IPS-NIHi11 (cell line): ENCODE measurements around the gene MEAK7.

Source experiments
- DNase-seq: peaks from one replicate; pipeline ENCODE4 v3.0.0; 2012; ENCODE audit warnings: mixed read lengths, low spot score

MEAK7 gene

DNA sequence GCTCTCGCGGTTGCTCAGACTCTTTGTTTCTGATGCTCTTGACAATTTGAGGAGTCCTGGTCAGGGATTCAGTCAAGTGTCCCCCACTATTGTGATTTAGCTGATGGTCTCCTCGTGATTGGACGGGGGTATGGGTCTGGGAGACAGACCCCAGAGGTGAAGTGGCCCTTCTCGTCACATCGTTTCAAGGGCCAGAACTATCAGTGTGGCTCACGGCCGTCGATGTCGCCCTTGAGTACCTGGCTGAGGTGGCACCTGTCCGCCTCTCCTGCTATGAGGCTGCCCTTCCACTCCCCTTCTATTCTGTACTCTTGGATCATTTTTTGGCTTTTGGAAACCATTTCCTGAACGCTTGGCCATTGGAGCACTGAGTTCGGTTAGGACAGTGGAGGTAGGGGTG is 7.4 kb upstream of the MEAK7 start:
- DNase-seq, result no peak

DNA sequence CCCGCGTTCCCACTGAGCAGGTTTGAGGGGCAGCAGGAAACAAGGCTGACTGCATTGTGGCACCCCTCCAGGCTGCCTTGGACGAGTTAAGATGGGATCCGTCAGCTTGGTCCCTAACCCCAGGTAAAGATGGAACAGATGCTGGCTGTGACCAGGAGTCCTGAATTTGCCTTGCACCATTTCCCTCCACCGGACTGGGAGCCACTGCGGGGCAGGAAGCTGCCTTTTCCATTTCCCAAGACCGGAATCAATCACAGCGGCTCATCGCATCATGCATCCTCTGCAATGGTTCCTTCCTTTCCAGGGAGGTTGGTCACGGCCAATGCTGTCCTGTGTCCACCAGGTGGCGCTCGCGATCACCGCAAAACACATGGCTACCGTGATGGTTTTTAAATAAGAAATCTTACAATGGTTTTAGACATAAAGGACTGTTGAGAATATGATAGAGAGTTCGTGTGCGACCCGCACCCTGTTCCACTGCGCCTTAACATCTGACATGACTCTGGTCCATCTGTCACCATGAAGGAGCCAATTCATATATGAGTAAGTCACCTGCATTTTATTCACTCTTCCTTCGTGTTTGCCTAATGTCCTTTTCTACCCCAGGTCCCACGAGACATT is 6.8 kb upstream of the MEAK7 start:
- peak; percentile 74 for DNase-seq

DNA sequence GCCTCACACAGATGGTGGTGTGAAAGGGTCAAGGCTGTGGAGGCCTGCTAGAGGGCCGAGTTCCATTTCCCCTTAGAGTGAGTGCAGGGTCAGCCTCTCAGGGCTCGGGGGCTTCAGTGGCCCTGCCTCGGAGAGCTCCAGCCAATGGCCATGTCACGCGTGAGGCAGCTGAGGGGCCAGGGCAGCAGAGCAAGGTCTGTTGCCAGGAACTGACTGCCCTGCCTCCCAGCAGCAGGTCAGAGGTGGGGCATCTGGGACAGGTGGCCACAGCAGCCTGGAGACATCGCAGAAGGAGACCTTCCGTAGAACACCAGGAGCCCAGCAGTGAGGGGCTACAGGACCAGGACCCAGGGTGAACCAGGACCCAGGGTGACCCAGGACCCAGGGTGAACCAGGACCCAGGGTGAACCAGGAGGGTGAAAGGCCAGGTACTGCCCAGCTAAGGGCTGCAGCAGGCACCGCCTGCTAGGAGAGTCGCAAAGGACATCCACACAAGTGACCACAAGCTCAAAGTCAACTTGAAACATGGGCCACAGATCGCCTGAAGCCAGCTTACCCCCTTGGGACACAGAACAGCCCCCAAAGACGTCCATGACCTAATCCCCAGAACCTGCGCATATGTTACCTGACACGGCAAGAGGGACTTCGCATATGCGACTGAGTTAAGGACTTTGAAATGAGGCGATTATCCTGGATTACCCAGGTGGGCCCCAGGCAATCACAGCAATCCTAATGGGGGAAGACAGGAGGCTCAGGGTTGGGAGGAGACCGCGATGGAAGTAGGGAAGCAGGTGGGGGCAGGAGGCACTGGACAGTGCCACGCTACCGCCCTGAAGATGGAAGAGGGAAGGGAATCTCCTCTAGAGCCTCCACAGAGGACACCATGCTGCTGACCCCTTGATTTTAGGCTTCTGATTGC is 4.8 kb upstream of the MEAK7 start:
- no peak for DNase-seq

DNA sequence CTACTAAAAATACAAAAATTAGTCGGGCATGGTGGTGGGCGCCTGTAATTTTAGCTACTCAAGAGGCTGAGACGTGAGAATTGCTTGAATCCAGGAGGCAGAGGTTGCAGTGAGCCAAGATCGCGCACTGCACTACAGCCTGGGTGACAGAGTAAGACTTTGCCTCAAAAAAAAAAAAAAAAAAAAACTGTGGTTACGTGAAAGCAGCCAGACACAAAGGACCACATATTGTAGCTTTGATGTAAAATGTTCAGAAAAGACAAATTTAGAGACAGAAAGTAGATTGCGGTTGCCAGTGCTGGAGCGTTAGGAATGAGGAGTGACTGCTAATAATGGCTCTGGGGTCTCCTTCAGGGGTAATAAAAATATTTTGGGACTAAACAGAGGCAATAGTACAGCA is 4.0 kb upstream of the MEAK7 start:
- DNase-seq, result no peak

DNA sequence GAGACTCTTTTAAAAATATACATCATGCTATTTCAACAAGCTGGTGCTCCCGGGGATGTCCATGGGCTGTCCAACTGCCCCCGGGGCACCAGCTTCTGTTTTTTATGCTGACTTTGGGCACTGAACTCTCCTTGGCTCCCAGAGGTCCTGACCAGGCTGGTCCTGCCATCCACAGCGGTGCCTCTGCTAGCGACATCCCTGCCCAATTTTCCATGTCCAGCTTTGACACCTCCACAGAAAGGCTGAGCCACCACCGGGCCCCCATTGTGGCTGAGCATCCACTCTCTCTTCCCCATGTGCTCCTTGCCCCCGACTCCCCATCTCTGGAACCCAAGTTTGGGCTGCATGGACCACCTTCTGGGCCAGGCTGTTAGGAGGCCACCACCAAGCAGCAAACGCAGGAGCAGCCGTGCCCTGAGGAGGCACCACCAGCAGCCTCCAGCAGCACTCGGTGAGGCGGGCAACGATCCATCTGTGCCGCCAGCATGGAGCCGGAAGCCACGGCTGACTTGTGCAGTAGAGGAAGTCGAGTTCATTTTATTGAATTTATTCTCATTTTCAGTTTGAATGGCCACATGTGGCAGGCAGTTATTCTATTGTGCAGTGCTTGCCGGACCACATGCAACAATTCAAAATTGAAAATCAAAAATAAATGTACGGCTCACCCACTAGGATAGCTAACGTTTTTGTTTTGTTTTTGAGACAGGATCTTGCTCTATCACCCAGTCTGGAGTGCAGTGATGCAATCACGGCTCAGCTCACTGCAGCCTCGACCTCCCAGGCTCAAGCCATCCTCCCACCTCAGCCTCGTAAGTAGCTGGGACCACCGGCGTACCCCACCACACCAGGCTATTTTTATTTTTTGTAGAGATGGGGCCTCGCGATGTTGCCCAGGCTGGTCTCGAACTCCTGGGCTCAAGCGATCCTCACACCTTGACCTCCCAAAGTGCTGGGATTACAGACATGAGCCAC is 2.8 kb upstream of the MEAK7 start:
- no peak for DNase-seq

DNA sequence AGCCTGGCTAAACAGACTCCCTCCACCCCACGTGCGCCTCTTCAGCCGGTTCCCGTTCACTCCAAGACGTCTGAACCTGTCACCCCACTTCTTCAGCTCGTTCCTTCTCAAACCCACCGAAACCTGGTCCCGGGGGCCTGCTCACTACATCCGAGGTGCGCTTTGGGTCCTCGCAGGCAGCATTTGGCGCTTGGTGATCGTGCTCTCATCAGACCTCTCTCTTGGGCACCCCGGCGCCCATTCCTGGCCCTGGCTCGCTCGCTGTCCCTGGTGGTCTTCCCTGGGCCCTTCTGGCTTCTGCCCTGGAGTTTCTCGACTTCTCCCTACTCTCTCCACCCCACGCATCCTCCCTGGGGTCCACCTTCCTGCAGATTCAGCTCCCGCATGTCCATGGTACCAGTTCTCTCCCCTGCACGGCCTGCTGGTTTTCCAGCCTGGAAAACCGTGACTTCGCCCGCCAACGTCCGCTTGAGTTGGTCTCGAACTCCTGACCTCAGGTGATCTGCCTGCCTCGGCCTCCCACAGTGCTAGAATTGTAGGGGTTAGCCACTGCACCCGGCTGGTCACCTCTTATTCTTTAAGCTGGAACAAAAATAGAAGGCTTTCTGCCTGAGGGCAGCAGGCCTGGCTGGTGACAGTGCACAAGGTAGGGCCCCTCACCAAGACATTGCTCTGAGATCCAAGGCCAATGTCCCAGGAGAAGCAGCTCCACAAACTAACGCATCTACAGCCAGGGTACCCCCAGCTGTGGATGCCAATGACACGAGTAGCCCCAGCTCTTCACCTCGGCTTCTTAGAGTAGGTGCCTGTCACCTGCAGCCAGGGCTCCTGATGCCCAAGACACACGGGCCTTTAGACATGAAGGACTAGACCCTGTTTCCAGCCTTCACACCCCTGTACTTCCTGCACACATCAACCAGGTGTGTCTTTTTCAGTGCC is 1.1 kb upstream of the MEAK7 start:
- DNase-seq, result no peak

DNA sequence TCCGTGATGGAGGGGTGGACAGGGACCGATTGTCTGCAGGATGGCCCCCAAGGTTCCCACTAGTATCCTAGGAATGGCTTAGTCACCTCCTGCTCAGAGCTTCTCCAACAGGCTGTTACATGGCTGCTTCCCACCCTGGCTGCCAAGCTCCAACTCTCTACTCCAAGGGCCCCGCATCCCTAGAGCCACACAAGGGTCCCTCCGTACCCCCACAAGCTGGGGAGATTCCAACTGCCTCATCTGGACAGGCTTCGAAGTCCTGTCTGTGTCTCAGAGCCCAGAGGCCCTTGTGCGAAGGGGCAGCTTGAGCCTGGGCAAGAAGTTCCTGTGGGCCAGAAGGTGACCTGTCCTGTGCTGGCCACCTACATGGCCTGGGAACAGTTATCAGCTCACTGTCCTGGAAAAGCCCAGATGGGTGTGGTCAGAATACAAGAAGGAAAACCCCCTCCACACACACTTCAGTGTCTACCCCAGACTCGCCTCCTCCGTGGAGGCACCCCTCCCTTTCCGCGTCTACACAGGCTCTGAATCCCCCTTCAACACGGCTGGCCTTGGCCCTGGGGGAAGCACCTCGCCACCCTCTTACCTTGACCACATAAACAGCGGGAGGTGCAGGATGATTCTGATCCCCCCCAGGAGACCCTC is 586 bp downstream of the MEAK7 start:
- no peak for DNase-seq

DNA sequence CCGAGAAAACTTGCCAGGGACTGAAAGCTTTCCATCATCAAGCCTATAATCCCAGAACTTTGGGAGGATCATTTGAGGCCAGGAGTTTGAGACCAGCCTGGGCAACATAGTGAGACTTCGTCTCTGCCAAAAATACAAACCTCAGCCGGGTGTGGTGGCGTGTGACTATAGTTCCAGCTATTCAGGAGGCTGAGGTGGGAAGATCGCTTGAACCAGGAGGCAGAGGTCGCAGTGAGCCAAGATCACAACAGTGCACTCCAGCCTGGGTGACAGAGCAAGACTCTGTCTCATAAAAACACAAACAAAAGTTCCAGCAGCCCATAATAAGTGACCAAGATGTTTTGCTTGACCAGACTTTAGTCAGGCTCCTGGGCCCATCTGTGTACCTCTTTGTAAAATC is 1.9 kb downstream of the MEAK7 start:
- no peak for DNase-seq

DNA sequence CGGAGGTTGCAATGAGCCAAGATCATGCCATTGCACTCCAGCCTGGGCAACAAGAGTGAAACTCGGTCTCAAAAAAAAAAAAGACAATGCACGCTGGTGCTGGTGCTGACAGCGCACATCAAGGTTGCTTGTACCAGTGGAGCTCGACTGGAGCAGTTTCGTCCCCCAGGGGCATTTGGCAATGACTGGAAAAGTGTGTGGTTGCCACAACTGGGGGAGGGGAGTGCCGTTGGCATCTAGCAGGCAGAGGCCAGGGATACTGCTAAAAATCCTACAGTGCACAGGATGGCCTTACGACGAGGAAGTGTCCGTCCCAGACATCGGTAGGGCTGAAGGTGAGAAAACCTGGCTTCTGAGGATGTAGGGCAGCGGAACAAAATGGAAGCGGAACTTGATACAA is 2.4 kb downstream of the MEAK7 start:
- DNase-seq, result no peak

DNA sequence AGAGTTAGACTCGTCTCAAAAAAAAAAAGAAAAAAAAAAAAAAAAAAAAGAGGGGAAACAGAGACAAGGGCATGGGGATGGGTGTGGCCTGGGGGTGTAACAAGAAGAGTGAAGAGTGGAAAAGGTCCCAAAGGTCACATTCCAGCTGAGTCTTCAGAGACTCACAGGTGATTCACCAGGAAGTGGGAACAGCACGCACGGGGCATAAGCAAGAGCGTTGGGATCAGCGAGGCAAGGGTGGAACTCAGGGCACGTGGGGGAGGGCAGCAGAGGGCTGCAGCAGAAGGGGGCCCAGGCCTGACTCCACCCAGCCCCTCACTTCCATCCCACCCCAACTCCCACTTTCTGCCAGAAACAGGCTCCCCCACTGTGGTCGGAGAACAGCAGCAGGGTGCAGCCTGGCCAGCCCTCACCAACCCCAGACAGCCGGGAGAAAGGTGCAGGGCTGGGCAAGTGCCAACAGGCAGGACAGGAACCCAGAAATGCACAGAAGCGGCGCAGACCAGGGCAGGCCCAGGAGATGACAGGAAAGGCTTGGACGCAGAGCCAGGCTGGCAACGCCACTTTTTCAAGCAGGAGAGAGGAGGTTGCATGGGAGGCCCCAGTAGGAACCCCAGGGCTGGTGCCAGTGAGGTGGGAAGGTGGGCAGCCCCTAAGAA is 3.3 kb downstream of the MEAK7 start:
- no peak for DNase-seq

DNA sequence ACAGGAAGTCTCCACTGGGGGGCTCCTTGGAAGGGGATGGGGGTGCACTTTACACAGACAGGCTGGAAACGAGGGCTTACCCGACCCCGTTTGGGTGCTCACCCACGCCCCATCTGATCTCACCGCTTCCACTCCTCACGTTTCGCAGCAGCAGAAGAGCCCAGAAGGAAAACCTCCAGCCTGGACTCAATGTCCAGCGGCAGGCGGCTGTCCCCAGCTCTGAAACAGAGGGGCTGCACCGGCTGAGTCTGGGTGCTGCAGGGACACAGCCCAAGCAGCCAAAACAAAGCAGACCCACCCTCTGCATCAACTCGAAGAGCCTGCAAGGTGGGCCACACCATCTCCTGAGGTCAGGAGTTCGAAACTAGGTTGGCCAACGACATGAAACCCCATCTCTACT is 3.9 kb downstream of the MEAK7 start:
- no peak for DNase-seq

DNA sequence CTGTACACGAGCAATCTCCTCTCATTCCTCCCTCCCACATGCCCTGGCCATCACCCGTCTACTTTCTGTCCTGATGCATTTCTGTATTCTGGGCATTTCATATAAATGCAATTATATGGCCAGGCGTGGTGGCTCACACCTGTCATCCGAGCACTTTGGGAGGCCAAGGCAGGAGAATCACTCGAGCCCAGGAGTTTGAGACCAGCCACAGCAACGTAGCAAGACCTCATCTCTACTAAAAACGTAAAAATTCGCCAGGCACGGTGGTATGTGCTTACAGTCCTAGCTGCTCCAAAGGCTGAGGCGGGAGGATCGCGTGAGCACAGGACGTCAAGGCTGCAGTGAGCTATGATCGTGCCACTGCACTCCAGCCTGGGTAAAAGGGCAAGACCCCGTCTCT is 4.8 kb downstream of the MEAK7 start:
- DNase-seq, result no peak

DNA sequence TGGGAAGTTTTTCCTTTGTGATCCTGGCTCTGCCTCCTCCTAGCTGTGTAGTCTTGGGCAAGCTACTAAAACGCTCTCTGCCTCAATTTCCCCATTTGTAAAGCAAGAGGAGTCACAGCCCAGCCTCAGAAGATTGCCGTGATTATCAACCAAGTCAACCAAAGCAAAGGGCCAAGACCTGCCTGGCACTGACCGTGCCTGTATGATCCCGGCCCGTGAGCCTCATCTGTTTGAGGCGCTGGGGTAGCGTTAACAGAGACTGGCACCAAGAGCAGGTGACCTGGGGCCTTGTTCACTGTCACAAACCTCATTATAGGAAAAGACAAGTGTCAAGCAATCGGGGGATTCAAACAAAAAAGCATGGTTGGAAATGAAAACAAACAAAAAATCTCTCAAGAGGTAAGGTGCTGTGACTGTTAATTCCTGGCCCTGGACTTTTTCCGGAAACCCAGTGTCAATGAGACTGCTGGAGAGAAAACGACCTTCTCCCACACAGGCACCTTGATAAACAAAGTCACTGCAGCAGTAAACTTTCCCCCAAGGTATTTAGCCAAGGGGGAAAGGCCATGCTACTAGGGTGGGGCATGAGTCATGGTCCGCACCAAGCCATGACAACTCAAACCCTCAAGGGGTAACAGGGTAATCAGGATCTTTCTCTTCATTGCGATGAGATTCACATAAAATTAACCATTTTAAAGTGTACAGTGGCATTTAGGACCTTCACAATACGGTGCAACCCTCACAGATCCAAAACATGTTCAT is 5.4 kb downstream of the MEAK7 start:
- no peak for DNase-seq

DNA sequence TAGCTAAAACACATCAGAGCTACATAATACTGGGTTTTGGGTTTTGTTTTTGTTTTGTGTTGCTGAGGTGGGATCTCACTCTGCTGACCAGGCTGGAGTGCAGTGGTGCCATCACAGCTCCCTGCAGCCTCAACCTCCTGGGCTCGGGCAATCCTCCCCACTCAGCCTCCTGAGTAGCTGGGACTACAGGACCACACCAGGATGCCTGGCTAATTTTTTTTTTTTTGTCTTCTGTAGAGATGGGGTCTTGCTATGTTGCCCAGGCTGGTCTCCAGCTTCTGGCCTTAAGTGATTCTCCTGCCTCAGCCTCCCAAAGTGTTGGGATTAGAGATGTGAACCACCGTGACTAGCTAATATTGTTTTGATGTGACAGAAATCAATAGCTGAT is 6.2 kb downstream of the MEAK7 start:
- DNase-seq, result no peak

DNA sequence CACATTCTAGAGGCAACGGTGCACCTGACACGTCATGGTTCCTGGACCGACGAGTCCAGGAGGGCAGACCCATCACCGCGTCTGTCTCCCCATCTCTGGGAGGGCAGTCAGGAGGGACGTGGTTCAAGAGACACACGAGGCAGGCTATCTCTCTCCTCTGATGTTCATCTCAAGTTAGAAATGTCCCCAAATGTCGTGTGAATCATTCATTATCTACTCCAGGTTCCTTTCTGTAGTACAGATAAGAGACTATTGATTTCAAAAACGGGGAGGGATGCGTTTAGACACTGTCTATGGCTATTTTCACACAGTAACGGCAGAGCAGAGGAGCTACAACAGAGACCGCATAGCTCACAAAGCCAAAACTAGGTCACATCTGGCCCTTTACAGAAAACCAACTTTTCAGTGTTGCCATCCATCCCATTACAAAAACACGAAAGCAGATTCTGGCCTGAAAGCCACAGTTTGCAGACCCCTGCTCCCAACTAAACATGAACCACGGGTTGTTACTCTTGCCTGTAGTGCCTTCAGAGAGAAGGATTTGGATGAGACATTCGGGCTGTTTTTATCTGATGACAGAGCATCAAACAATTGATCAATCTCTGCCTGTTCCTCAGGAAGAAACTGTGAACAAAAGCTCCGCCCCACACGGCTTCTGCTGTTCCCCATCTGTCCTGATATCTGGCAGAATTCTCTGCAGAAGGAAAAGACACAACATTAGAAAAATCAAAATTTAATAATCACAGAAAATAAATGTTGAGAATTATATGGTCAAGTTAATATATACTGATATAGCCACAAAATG is 6.8 kb downstream of the MEAK7 start:
- DNase-seq, result no peak

DNA sequence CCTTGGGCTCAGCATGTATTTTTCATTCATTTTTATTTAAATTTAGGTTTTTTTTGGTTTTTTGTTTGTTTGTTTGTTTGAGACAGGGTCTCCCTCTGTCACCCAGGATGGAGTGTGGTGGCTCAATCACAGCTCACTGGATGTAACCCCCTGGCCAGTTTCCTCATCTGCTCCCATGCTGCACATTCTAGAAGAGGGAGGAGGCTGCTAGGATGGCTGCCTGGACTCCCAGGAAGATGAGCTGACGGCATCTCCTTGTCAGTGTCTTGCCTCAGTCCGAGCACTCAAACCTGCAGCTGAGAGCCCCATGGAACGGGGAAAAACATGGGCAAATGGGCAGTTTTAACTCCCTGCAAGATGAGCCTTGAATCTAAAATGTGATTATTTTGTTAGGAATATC is 7.5 kb downstream of the MEAK7 start:
- no peak for DNase-seq

DNA sequence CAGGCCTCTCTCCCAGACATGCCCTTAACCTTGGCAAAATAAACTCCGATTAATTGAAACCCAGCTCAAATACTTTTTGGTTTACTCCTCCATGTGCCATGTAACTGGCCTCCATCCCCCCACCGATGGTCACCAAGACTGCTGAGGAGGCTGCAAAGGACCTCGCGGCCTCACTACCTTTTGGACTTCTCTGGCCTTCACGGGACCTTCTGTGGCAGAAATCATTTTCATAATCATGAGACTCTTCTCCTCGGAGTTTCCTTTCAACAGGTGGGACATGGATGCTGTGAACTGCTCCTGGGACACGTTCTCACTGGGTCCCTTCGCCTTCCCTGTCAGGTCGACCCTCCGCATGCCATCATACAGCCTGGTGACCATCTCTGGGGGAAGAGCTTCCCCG is 9.0 kb downstream of the MEAK7 start:
- DNase-seq, result no peak

DNA sequence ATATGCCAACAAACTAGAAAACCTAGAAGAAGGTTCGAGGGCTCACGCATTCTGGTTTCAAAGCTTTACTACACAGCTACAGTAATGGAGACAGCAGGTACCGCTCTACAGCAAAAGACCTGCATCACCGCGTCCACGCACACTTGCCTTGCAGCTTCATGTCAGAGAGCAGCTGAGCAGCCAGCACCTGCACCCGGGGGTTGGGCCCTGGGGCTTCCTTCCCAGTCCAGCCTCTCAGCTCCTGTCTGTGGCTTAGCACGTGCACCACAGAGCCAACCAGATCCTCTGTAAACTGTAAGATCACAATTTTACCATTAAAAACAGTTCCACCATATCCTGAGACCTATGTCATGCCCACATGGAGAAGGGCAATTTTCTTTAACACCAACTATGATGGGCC is 15.3 kb downstream of the MEAK7 start:
- DNase-seq, result no peak

DNA sequence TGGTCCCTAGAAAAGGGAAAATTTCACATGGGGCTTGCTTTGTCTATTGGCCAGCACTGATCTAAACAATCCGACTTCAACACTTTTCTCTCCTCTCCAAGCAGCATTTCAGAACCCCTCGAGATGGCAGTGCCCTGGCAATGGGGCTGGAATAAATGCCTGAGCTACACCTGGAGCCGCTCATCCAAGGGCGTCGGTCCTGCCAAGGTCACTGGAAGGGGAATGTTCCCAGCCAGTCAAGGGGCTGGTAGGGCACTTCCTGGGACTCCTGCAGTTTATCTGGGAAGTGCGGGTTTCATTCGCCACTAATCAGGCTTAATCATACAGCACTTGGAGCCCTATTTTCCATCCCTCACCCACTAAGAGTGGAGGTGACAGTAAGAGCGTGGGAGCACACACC is 17.1 kb downstream of the MEAK7 start:
- no peak for DNase-seq
